Cardiac septum (tissue), 1 donor: ENCODE data around the gene DLGAP1. TPM values are rescaled to one million over a fixed set of nuclear protein-coding genes. Genes with fewer than 3 reads are reported as not detected.

Experiments used
- DNase-seq: peaks from one replicate; pipeline ENCODE4 v3.0.0-alpha.2; 2020; ENCODE audit warnings: low spot score
- intact Hi-C: fragments of 100-400 bp; cut with DNase I; formaldehyde crosslinking; loops from one replicate; pipeline ENCODE4 v1.14.0; 2022
- total RNA-seq: library from RNA; stranded (reverse); fragmentation: NEBNext Ultra II Directional; extraction: Animal tissue kit (Norgen Biotek cat#: 25700); gene quantifications from one replicate; pipeline ENCODE4 v1.2.1, GENCODE V29; 2021
- donor health status: DM: no; HTN: no; CAD: no.

The DLGAP1 gene
- total RNA-seq, 1 donor from 2014 or later = 6.5 TPM

GRCh38 chr18:3499501-3499900 lies 955.6 kb downstream of the DLGAP1 start:
- intact Hi-C loops = no loop called here
- DNase-seq = no peak

GRCh38 chr18:3498698-3499471 lies 956.2 kb downstream of the DLGAP1 start:
- intact Hi-C loops = no loop called here
- DNase-seq = no peak

- no peak for DNase-seq
- intact Hi-C loops = no loop called here
Measured at GRCh38 chr18:3495691-3496430, 959.2 kb downstream of the DLGAP1 start.

- intact Hi-C loops = no loop called here
- DNase-seq = no peak
Measured at GRCh38 chr18:3494569-3494968, 960.5 kb downstream of the DLGAP1 start.

- intact Hi-C loops = no loop called here
Measured at GRCh38 chr18:3494245-3494526, 960.9 kb downstream of the DLGAP1 start.

GRCh38 chr18:3493501-3494244 lies 961.4 kb downstream of the DLGAP1 start:
- intact Hi-C loops = no loop called here
- no peak for DNase-seq

More at GRCh38 chr18:3494245-3494526, 960.9 kb downstream of the DLGAP1 start:
- DNase-seq = no peak

- no peak for DNase-seq
- intact Hi-C loops = no loop called here
Measured at GRCh38 chr18:3492721-3493120, 962.4 kb downstream of the DLGAP1 start.

GRCh38 chr18:3491981-3492555 lies 963.0 kb downstream of the DLGAP1 start:
- DNase-seq = no peak
- intact Hi-C loops = no loop called here

GRCh38 chr18:3489462-3489861 lies 965.6 kb downstream of the DLGAP1 start:
- intact Hi-C loops = no loop called here
- DNase-seq = no peak

GRCh38 chr18:3486512-3486911 lies 968.6 kb downstream of the DLGAP1 start:
- DNase-seq = no peak
- intact Hi-C loops = no loop called here

- intact Hi-C loops = no loop called here
- no peak for DNase-seq
Measured at GRCh38 chr18:3485153-3486149, 969.7 kb downstream of the DLGAP1 start.

- intact Hi-C loops = no loop called here
- DNase-seq = no peak
Measured at GRCh38 chr18:3482258-3482657, 972.8 kb downstream of the DLGAP1 start.

GRCh38 chr18:3481696-3482210 lies 973.4 kb downstream of the DLGAP1 start:
- intact Hi-C loops = no loop called here
- DNase-seq = no peak

- intact Hi-C loops = no loop called here
- DNase-seq = no peak
Measured at GRCh38 chr18:3480827-3481573, 974.1 kb downstream of the DLGAP1 start.

- DNase-seq = no peak
- intact Hi-C loops = no loop called here
Measured at GRCh38 chr18:3479978-3480509, 975.1 kb downstream of the DLGAP1 start.

- DNase-seq = no peak
- intact Hi-C loops = no loop called here
Measured at GRCh38 chr18:3478262-3478978, 976.7 kb downstream of the DLGAP1 start.
